Fibroblast of lung (primary cell): ENCODE measurements around the gene DGAT2.

Experiments
- CTCF ChIP-seq, 2 donors: IDR thresholded peaks in 1 of 2; conservative IDR thresholded peaks in 1 of 2; 1 replicate in 1 of 2; 2 replicates in 1 of 2; pipeline ENCODE4 v1.5.1; 2011 to 2012; ENCODE audit warnings: low read length in 2 of 2, control low read depth in 1 of 2, inconsistent platforms in 1 of 2, low read depth in 1 of 2, mild to moderate bottlenecking in 1 of 2
- EZH2 ChIP-seq: IDR thresholded peaks from 2 replicates; pipeline ENCODE4 v1.5.1; 2012; ENCODE audit warnings: low read length, control low read depth, mild to moderate bottlenecking; ENCODE audit errors: missing control alignments

- TF ChIP-seq CTCF (conservative IDR thresholded peaks at IDR 0.05 in 1 of 2, IDR thresholded peaks at IDR 0.05 in 1 of 2; ENCODE audit: low read depth in 1 of 2, low read length in 2 of 2) (no peak), EZH2 (no peak)
Observed at GRCh38 chr11:75841739-75842138, 73.2 kb downstream of the DGAT2 start.
